Measurements from ENCODE around the gene TP53I3. TPM values are rescaled to one million over a fixed set of nuclear protein-coding genes. Genes with fewer than 3 reads are reported as not detected.

The TP53I3 gene
- total RNA-seq, 1 experiment from 2014 or later, result 20.1 TPM

DNA sequence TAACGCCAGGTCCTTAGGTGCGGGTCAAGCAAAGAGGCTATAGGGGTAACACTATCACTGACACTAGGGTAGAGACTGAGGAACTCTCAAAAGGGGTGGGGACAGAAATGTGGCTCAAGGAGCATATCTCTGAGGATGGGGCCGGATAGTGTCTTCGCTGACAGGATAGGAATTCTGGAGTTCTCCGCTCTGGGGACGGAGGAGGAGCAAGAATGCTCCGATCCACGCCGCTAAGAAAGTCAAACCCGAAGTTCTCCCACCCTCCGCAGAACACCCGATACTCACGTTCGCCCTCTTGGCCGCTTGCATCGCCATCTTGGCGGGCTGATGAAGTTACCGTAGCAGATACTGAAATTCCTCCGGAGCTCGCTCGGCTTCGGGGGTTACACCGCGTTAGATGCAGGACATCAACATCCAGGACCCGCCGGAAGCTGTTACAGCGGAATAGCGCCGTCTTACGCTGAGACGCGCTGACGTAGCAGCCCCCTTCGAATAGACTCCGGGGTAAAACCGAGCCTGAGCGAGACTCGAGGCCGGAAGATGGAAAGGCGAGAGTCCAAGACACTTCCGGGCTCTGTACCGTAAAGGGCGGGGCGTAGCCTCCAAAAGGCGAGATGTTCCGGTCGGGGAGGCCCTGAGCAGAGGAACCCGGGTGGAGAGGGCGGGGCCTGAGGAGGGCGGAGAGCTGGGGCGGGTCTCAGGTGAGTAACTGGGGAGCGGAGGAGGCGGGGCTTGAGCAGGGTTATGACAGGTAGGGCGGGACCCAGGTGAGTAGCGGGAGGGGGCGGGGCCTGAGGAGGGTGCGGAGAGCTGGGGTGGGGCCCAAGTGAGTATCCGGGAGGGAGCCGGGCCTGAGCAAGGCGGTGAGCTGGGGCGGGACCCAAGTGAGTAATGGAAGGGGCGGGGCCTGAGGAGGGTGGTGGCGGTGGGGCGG, 8.5 kb downstream of the TP53I3 start, which contains the start of gene SF3B6 (continued):
- TF ChIP-seq ELF1 (IDR thresholded peaks at IDR 0.05; ENCODE audit: borderline replicate concordance, low read depth) (no peak), EZH2phosphoT487 (IDR thresholded peaks at IDR 0.05; ENCODE audit: borderline replicate concordance) (no peak), CEBPB (IDR thresholded peaks at IDR 0.05; ENCODE audit: low read depth) (no peak), CBX3 (IDR thresholded peaks at IDR 0.05; ENCODE audit: low read depth) (no peak)

DNA sequence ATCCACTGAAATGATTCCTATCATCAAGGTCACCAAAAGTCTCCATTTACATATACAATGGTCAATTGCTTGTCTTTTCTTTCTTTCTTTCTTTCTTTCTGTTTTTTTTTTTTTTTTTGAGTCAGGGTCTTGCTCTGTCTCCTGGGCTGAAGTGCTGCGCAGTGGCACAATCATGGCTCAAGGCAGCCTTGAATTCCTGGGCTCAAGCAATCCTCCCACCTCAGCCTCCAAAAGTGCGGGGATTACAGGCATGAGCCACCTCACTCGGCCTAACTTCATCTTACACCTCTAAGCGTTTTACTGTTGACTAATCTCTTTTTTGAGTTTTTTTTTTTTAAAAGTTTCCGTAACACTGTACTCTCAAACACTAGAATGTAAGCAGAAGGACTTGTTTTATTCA, 9.4 kb downstream of the TP53I3 start:
- H3K79me2 ChIP-seq (ENCODE audit: insufficient read depth, low read length), result peaks cover 56% of the 10 kb centered on the region
- peaks cover 18 to 20% of the 10 kb centered on the region in 2 experiments; a peak in 3 of 4 replicates for H3K36me3 ChIP-seq (ENCODE audit: control insufficient read depth in 1 of 2, insufficient read depth in 2 of 2, low read length in 2 of 2)
- H3K27me3 ChIP-seq (ENCODE audit: insufficient read depth, low read length), result no peaks in the 10 kb centered on the region
- no peaks in the 10 kb centered on the region for H3K9me3 ChIP-seq (ENCODE audit: control insufficient read depth in 1 of 2, insufficient read depth in 1 of 2, low read depth in 1 of 2, low read length in 2 of 2)
- no peaks in the 10 kb centered on the region for H4K20me1 ChIP-seq (ENCODE audit: insufficient read depth)
- TF ChIP-seq TCF7L2 (IDR thresholded peaks at IDR 0.05; ENCODE audit: borderline replicate concordance, extremely low read depth, insufficient read depth, insufficient read length) (no peak), POLR2A (IDR thresholded peaks at IDR 0.05; ENCODE audit: borderline replicate concordance, extremely low read depth, insufficient read depth, insufficient read length) (no peak), CEBPB (IDR thresholded peaks at IDR 0.05; ENCODE audit: low read depth) (no peak), CBX3 (IDR thresholded peaks at IDR 0.05; ENCODE audit: low read depth) (no peak), EGR1 (IDR thresholded peaks at IDR 0.05; ENCODE audit: low read depth) (no peak), ZFX (IDR thresholded peaks at IDR 0.05) (no peak), RAD21 (IDR thresholded peaks at IDR 0.05; ENCODE audit: low read depth) (no peak)
- TF ChIP-seq, protein P1, sequence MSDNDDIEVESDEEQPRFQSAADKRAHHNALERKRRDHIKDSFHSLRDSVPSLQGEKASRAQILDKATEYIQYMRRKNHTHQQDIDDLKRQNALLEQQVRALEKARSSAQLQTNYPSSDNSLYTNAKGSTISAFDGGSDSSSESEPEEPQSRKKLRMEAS (IDR thresholded peaks at IDR 0.05), result no peak
- H3K27ac ChIP-seq (ENCODE audit: low read depth, low read length), result peak overlapping the region; percentile 81; the same call in 1 of the 2 replicates
- no peaks in the 10 kb centered on the region for H3K9me2 ChIP-seq (ENCODE audit: insufficient read depth)
- POLR2A ChIA-PET, result interaction anchor here (1.8 to 2.9 kb wide), 2 partner anchors 15 to 28 kb away, joined by 4 to 32 read pairs; partner anchors contain the start of gene WDCP
- H3K4me3 ChIP-seq (replicated peaks in 1 of 2; ENCODE audit: low read depth in 1 of 2, low read length in 2 of 2), result peak overlapping the region; percentile 49 to 73
- peak overlapping the region; percentile 77 for H3K9ac ChIP-seq (ENCODE audit: low read length)
- intact Hi-C loops (cut with micrococcal nuclease), result loop anchor here (5.0 kb wide), 1 partner anchor 133 kb away; the partner anchor contains the start of gene UBXN2A
- DNase-seq (ENCODE audit: low read depth, low spot score) (no peak), ATAC-seq (no peak)
- H3K4me1 ChIP-seq (ENCODE audit: control insufficient read depth in 1 of 2, insufficient read depth in 2 of 2, low read length in 2 of 2), result peaks cover 4 to 15% of the 10 kb centered on the region in 2 experiments; a peak in 3 of 4 replicates
- RAD21 ChIA-PET (ENCODE audit: low non-redundant PET in 1 of 2, low total read pairs in 2 of 2, uncharacterized antibody in 2 of 2, unreplicated experiment in 2 of 2), result no interaction called here
- H3K4me2 ChIP-seq (ENCODE audit: low read length), result peak overlapping the region; percentile 72
- no peak overlapping the region for H2AFZ ChIP-seq (ENCODE audit: low read depth, low read length, poor library complexity, severe bottlenecking)
- BruUV-seq (replicated peaks), result no TSS peak
- CTCF ChIA-PET, result no interaction called here
